ENCODE measurements around the gene TRIM44.
"Not testable (repeated sequence)": the region's sequence is repeated elsewhere in the genome, so short reads cannot be mapped to it uniquely, and the experiment has no call there.

Gene TRIM44

DNA sequence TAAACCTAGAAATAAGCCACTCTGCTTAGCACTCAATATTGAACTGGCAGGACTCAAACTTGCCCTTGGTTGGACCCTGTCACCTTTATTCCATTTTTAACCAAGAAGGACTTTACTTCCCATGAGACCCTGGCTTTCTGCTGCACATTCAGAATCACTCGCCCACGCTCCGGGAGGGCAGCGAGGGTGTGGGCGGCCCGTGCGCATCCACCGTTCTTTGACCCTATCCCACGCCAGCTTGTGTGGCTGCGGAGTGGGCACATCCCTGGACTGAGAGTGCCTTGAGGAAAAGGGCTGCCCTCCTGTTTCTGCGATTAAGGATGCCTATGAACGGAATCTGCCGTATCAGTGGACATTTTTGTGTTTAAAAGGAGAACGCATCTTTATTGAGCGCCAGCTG lies 39.6 kb downstream of the TRIM44 start:
- in situ Hi-C loops (cut with MboI; ENCODE audit: low pct_unique_long_range_greater_than_20kb, low sequenced_read_pairs) = no loop called here
- DNase-seq = no peak

DNA sequence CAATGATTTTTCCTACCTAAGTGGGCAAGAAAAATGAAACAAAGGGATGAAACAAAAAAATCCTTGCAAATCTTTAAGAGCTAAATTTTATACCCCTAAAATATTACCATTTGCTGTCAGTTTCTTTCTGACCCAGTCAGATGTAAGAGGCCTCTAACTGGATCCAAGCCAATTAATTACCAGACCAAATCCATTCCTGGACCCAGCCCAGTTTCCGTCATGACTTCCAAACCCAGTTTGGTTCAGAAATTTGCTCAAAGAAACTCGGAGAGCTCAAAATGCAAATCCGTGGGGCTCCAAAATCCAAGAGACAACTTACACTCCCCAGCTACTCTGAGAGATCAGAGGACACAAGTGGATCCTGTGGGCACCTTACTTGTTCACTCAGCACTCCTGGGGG lies 46.8 kb downstream of the TRIM44 start:
- no peak for DNase-seq
- in situ Hi-C loops (cut with MboI; ENCODE audit: low pct_unique_long_range_greater_than_20kb, low sequenced_read_pairs) = no loop called here

DNA sequence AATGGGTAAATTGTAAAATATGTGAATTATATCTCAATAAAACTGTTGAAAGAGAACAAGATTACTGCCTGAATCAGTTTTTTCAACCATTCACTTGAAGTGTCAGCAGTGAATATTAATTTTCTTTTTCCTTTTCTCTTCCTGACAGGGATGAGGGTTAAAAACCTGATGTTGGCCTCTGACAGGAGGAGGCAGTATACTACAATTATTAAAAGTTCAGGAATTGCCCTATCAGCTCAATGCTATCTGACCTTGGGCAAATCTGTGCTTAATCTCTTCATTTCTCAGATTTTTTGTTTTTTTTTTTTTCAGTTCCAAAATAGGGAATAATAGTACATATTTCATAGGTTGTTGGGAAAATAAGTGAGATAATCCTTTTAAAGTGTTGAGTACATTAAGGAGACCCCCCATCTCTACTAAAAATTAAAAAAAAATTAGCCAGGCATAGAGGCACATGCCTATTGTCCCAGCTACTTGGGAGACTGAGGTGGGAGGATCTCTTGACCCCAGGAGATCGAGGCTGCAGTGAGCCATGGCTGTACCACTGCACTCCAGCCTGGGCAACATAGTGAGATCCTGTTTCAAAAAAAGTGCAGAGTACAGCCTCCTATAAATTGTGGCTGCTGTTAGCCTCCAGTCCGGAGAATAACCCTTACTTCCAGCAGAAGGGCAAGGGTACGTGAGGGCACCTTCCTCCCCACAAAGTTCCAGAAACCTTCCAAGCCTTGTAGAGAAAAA lies 48.8 kb downstream of the TRIM44 start:
- DNase-seq = no peak
- in situ Hi-C loops (cut with MboI; ENCODE audit: low pct_unique_long_range_greater_than_20kb, low sequenced_read_pairs) = no loop called here

DNA sequence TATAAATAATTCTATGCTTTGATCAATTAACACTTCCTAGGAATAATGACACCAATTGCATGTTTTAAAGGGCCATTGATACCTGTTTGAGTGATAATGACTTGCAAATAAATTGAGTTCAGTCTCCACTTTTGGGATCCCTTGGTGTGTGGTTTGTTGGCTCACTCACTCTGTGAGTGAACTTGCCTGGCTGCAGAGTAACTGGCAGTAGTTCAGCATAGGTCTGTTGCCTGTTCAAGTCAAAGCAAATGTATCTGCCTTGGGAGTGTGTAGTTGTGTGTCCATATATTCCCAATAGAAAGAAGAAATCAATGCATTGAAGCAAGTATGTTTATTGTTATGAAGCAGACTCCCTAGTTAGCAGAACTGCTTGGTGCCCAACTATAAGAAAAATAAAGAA lies 49.3 kb downstream of the TRIM44 start:
- in situ Hi-C loops (cut with MboI; ENCODE audit: low pct_unique_long_range_greater_than_20kb, low sequenced_read_pairs) = no loop called here
- DNase-seq = no peak

DNA sequence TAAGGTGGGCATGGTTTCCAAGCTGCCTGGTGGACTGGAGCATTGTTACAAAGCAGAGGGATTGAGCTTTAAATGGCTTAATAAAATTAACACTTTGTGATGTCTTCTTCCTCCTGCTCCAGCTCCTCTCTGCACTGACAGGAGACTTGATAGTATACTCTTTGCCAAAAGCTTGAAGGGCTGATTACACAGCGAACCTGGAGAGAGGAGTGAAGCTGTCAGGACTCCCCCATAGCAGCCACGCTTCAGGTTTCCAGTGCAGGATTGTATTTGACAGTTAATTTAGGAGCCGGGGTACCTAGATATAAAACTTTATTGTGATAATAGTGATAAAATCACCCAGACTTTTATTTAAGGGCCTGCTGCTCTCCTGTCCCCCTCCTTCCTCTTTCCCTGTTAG lies 50.0 kb downstream of the TRIM44 start:
- DNase-seq = no peak
- in situ Hi-C loops (cut with MboI; ENCODE audit: low pct_unique_long_range_greater_than_20kb, low sequenced_read_pairs) = no loop called here

DNA sequence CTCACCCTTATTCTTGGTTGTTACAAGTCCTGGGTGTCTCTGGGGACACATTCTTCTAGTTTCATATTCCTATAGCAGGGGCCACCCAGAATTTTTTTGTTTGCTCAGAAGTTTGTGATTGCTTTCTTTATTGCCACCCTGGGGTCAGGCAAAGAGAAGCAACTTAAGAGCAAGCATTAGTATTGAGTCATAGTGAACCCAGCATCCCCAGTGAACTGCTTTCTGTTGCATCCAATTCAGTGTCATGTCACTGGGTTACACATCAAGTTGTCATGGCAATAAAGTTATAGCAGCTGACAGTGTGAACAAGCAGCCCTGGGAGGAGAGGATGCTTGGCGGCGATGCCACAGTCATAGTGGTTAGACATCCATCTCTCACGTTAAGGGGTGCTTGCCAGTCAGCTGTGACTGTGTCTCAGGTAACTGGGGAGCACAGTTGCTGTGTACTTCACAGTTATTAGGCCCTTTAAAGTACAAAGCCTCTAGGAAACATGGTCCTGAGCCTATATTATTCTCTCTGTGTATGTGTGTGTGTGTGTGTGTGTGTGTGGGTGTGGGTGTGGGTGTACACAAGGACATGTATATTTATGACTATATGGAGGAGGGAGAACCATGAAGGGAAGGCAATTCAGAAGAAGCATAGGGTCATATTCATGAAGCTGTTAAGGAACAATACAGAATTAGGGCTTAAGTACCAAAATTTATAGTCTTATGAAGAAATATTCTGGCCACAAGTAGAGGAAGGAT lies 52.5 kb downstream of the TRIM44 start:
- in situ Hi-C loops (cut with MboI; ENCODE audit: low pct_unique_long_range_greater_than_20kb, low sequenced_read_pairs) = no loop called here
- DNase-seq = no peak

DNA sequence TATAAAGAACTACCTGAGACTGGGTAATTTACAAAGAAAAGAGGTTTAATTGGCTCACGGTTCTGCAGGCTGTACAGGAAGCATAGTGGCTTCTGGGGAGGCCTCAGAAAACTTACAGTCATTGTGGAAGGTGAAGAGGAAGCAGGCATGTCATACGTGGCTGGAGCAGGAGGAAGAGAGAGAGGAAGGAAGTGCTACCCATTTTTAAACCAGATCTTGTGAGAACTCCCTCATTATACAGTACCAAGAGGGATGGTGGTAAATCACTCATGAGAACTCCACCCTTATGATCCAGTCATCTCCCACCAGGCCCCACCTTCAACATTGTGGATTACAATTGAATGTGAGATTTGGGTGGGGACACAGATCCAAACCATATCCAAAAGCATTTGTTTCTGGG lies 53.1 kb downstream of the TRIM44 start:
- DNase-seq; in situ Hi-C loops (cut with MboI; ENCODE audit: low pct_unique_long_range_greater_than_20kb, low sequenced_read_pairs): not testable (repeated sequence)

DNA sequence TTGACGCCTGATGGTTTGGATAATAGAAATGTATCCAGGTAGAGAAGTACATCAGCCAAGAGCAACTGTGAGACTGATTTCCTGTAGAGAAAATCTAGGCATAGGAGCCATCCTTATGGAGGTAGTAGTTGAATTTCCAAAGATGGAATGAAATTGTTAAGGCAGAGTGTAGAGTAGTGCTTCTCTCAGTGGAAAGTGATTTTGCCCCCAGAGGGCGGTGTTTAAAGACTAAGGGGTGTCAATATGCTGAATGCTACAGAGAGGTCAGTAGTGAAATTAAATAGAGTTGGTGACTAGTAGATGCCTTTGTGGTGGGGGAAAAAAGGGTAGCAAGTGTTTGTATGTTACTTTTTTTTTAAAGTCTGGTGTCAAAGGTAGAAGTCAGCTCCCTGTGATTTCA lies 54.5 kb downstream of the TRIM44 start:
- in situ Hi-C loops (cut with MboI; ENCODE audit: low pct_unique_long_range_greater_than_20kb, low sequenced_read_pairs) = no loop called here
- DNase-seq = no peak

DNA sequence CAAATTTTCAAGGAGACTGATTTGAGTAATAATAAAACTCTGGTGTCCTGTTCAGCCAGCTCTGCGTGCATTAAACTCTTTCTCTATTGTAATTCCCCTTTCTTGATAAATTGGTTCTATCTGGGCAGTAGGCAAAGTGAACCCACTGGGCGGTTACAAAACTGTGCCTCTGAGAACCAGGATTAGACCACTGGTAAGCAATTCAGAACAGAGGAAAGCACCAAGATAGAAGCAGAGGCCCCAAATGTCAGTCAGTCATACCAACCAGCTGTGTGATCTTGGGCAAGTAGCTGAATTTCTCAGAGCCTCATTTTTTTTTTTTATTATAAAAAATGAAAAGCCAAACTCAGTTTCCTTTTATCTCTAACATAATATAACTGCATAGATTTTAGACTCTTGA lies 54.9 kb downstream of the TRIM44 start:
- no peak for DNase-seq
- in situ Hi-C loops (cut with MboI; ENCODE audit: low pct_unique_long_range_greater_than_20kb, low sequenced_read_pairs) = no loop called here

DNA sequence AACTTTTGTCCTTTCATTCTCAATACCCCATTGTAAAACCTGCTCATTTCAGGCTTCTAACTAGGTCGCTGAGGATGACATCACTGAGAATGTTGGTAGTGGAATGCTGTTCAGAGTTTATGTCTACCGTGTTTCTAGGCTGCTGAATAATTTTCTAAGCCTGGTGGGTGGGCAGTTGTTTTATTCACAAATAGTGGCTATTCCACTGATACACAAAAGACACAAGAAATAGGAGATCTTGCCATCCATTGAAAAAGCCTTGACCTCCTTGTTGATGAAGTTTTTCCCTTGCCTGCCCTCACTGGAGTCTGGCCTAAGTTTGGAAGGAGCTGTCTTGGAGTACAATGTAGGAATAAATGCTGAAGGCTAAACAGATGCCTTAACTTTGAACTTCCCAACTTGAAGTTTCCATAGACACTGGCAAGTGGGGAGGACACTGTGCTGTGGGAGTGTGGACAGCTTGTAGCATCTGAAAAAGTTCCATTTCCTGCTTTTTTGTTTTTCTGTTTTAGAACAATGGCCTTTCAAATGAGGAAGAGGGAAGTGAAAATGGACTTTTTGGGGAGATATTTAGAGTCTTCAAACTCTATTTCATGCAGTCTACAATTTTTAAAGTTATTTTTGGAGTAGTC lies 59.2 kb downstream of the TRIM44 start:
- in situ Hi-C loops (cut with MboI; ENCODE audit: low pct_unique_long_range_greater_than_20kb, low sequenced_read_pairs) = no loop called here
- DNase-seq = no peak

DNA sequence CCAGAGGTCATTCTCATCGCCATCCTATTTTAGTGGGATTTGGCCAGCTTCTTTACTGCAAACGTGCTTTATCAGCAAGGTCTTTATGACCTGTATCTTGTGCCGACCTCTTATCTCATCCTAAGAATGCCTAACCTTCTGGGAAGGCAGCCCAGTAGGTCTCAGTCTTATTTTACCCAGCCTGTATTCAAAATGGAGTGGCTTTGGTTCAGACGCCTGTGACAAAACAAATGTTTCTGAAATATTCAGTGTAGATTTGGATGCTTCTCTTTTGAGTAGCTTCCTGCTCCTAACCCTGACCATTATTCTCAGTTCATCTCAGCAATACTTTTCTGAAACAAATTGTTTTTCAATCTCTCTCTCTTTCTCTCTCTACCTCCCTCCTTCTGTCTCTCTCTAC lies 60.1 kb downstream of the TRIM44 start:
- no peak for DNase-seq
- in situ Hi-C loops (cut with MboI; ENCODE audit: low pct_unique_long_range_greater_than_20kb, low sequenced_read_pairs) = no loop called here

DNA sequence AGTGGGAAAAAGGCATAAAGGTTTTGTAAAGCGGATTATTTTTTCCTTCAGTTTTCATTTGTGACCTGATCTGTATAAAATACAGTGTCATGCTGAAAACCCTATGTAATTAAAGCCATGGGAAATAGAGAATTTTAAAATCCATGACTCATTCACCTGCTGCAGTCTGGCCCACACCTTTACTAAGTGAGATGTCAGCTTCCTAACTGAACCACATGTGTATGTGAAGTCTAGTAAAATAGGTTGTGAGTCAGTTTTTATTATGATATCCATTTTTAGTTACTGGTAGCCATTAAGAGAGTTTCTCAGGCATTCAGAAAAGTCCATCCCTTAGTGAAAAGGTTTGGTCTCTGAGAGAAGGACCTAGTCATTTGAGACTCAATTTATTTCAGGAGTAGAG lies 60.9 kb downstream of the TRIM44 start:
- DNase-seq = no peak
- in situ Hi-C loops (cut with MboI; ENCODE audit: low pct_unique_long_range_greater_than_20kb, low sequenced_read_pairs) = no loop called here

DNA sequence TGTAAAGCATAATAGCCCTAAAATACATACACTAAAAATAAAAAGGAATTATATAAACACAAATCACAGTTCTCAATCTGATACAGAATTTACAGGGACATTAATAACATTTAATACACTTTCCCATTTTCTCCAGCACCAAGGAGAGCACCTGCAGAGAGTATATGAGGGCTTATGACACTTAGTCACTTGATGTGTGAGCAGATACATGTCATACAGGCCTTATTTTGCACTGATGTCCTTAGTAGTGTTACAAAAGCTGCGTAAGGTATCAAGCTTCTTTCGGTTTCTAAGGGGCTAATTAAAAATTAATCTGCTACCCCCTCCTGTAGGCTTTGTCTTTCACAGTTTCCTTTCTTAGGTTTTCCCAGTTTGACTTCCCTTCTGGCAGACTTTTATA lies 61.3 kb downstream of the TRIM44 start:
- in situ Hi-C loops (cut with MboI; ENCODE audit: low pct_unique_long_range_greater_than_20kb, low sequenced_read_pairs) = no loop called here
- no peak for DNase-seq

DNA sequence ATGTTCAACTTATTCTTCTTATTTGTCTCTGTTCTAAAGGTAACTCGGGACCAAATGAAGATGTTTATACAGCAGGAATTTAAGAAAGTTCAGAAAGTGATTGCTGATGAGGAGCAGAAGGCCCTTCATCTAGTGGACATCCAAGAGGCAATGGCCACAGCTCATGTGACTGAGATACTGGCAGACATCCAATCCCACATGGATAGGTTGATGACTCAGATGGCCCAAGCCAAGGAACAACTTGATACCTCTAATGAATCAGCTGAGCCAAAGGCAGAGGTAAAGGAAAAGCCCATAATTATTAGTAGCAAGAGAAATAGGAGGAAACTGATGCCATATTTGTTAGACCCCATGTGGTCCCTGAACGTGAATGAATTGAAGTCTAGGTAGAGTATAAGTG lies 63.3 kb downstream of the TRIM44 start:
- in situ Hi-C loops (cut with MboI; ENCODE audit: low pct_unique_long_range_greater_than_20kb, low sequenced_read_pairs) = no loop called here
- no peak for DNase-seq

DNA sequence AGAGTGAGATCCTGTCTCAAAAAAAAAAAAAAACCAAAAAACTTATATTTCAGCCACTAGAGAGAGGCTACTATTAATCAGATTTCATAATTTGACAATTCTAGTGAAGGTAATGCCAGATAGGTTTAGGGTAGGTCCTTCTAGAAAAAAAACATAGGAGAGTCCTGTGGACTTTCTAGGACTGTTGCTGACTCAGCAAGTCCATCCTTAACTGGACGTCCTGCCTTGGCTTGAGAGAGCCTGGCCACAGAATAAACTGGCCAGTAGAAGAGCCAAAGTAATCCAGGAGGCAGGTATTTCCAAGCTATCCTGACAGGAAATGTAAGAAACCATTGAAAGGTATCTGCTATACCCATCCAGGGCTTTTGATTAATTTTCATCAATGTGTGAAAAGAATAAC lies 64.6 kb downstream of the TRIM44 start:
- DNase-seq = no peak
- in situ Hi-C loops (cut with MboI; ENCODE audit: low pct_unique_long_range_greater_than_20kb, low sequenced_read_pairs) = no loop called here

DNA sequence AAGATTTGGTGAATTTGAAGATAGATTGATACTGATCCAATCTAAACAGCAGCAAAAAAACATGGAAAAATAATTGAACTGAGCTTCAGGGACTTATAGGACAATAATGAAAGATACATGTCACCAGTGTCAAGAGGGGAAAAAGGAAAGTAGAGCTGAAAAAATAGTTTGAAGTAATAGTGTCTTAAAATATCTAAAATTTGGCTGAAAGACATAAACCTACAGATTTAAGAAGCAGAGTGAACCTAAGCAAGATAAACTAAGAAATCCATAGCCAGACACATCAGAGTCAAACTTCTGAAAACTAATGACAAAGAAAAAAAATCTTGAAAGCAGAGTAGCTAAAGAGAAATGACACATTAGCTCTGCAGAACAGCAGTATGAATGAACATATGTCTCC lies 67.7 kb downstream of the TRIM44 start:
- DNase-seq = no peak
- in situ Hi-C loops (cut with MboI; ENCODE audit: low pct_unique_long_range_greater_than_20kb, low sequenced_read_pairs) = no loop called here

DNA sequence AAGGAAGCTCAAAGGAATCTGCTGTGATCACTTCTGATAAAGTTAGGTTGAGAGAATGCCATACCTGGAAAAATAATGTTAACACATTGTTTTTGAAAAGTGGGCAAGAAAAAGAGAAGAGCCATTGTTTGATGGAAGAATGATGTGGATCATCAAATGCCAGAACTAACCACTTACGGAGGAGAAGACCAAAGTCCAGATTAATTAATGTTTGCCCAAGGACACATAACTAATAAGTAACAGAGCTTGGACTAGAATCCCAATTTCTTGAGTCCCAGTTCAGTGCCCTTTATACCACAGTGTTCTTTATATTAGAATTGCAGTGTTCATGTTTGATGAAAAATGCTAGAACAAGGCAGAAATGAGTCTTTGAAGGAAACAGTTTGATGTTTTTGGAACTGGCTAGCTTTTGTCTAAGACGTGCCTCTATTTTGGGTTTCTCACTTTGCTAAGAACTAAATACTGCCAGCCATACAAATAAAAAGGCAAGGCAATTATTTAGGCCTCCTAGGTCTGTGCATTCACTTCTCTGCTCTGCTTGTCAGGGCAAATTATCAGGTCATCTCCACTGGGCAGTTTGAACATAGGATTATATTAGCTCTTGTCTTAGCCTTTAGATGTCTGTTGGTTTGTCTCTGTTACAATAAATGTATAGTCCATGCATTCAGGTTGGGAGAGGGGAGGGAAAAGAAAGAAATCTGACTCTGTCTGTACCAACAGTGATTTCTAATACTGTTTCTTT lies 72.3 kb downstream of the TRIM44 start:
- no peak for DNase-seq
- in situ Hi-C loops (cut with MboI; ENCODE audit: low pct_unique_long_range_greater_than_20kb, low sequenced_read_pairs) = no loop called here

DNA sequence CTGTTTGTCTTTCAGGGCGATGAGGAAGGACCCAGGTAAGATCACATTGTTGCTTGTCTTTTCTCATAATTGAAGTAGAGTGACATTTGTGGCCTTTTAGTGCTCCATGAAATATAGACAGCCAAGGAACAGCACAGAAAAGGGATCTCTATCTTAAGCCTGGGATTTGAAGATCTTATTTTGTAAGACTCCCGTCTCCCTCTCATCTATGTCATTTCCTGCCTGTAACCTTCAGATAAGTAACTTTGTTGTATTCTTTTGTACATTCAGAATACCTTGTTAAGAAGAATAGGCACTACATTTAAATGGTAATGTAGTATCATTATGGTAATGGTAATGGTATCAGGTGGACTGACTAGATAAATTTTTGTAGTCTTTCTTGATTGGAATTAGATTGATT lies 72.8 kb downstream of the TRIM44 start:
- DNase-seq = no peak
- in situ Hi-C loops (cut with MboI; ENCODE audit: low pct_unique_long_range_greater_than_20kb, low sequenced_read_pairs) = no loop called here

DNA sequence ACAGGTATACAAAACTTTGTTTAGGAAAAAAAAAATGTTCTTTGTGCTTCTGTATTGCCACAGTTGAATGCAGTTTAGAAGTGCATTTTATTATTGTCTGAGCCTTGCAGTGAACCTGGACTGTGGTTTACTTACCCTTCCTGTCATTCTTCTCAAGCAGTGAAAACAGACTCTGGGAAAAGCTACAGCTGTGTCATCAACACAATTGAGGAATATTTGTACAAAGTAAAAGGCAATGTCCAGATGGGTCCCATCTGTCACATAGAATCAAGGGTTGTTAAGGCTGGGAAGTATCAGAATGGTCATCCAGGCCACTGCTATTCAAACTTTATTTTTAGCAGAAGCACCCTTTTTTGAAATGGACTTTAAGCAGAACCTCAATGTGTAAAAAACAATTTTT lies 73.3 kb downstream of the TRIM44 start:
- no peak for DNase-seq
- in situ Hi-C loops (cut with MboI; ENCODE audit: low pct_unique_long_range_greater_than_20kb, low sequenced_read_pairs) = no loop called here

DNA sequence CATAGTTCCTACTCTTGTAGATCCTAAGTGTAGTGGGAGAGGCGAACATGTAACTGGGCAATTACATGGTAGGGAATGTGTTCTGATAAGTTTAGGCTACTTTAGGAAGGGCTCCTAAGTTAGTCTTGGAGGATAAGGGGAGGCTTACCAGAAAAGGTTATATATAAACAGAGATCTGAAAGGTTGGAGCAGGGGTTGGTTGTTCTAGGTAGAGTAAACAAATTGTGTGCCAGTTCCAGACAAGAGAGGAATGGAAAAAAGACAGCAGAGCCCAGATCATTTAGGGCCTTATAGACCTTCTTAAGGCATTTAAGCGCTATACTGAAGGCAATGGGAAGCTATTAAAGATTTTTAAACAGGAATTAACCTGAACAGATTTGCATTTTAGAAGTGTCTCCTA lies 74.4 kb downstream of the TRIM44 start:
- in situ Hi-C loops (cut with MboI; ENCODE audit: low pct_unique_long_range_greater_than_20kb, low sequenced_read_pairs) = no loop called here
- no peak for DNase-seq

All from KBM-7 (cell line).